Measurements from ENCODE around the gene TCP10L. TPM values are rescaled to one million over a fixed set of nuclear protein-coding genes. Genes with fewer than 3 reads are reported as not detected.
"Not testable (repeated sequence)": the region's sequence is repeated elsewhere in the genome, so short reads cannot be mapped to it uniquely, and the experiment has no call there.

Gene TCP10L
- polyA plus RNA-seq (2012; ENCODE audit: missing spikeins), result 0.42 TPM

- TF ChIP-seq POLR2A (IDR thresholded peaks at IDR 0.05; ENCODE audit: low read depth, low read length) (no peak), POLR2AphosphoS5 (IDR thresholded peaks at IDR 0.05; ENCODE audit: low read depth, low read length) (no peak), TAF1 (IDR thresholded peaks at IDR 0.05; ENCODE audit: borderline replicate concordance, low read depth, low read length) (no peak)
- FAIRE-seq (no peak), DNase-seq (ENCODE audit: insufficient read length) (no peak)
These were observed at the start of gene TCP10L for GRCh38 chr21:32585042-32585710. TCP10L (minus strand) TSS chr21:32585523; CDS start chr21:32584304, 1,219 bp downstream.

GRCh38 chr21:32626621-32627196 is 41.4 kb upstream of the TCP10L start:
- DNase-seq (ENCODE audit: insufficient read length), result no peak
- FAIRE-seq, result no peak
- no peak for TF ChIP-seq POLR2AphosphoS5 (IDR thresholded peaks at IDR 0.05; ENCODE audit: low read depth, low read length)
- no peak for TF ChIP-seq TAF1 (IDR thresholded peaks at IDR 0.05; ENCODE audit: borderline replicate concordance, low read depth, low read length)
- TF ChIP-seq POLR2A (IDR thresholded peaks at IDR 0.05; ENCODE audit: low read depth, low read length), result no peak

- not testable (repeated sequence) for FAIRE-seq; DNase-seq (ENCODE audit: insufficient read length)
These were observed 32.9 kb upstream of the TCP10L start for GRCh38 chr21:32618218-32618617.

GRCh38 chr21:32613436-32614043 is 28.2 kb upstream of the TCP10L start:
- no peak for FAIRE-seq
- no peak for DNase-seq (ENCODE audit: insufficient read length)
- TF ChIP-seq POLR2AphosphoS5 (IDR thresholded peaks at IDR 0.05; ENCODE audit: low read depth, low read length) (no peak), POLR2A (IDR thresholded peaks at IDR 0.05; ENCODE audit: low read depth, low read length) (no peak), TAF1 (IDR thresholded peaks at IDR 0.05; ENCODE audit: borderline replicate concordance, low read depth, low read length) (no peak)

- no peak for FAIRE-seq
- TF ChIP-seq TAF1 (IDR thresholded peaks at IDR 0.05; ENCODE audit: borderline replicate concordance, low read depth, low read length) (no peak), POLR2AphosphoS5 (IDR thresholded peaks at IDR 0.05; ENCODE audit: low read depth, low read length) (no peak), POLR2A (IDR thresholded peaks at IDR 0.05; ENCODE audit: low read depth, low read length) (no peak)
- no peak for DNase-seq (ENCODE audit: insufficient read length)
These were observed 27.6 kb upstream of the TCP10L start for GRCh38 chr21:32612999-32613337.

GRCh38 chr21:32612075-32612998 is 27.0 kb upstream of the TCP10L start, which contains the start of gene CFAP298:
CFAP298 (minus strand) TSS chr21:32612377; CDS start chr21:32612243, 134 bp downstream.
- FAIRE-seq (peak; percentile 94), DNase-seq (ENCODE audit: insufficient read length) (peak; percentile 75)
- peak; percentile 48; the same call in 1 of the 2 replicates for TF ChIP-seq POLR2A (IDR thresholded peaks at IDR 0.05; ENCODE audit: low read depth, low read length)
- TF ChIP-seq TAF1 (IDR thresholded peaks at IDR 0.05; ENCODE audit: borderline replicate concordance, low read depth, low read length), result no peak; the same call in 1 of the 2 replicates
- TF ChIP-seq POLR2AphosphoS5 (IDR thresholded peaks at IDR 0.05; ENCODE audit: low read depth, low read length), result peak; percentile 68

- FAIRE-seq (peak; percentile 50), DNase-seq (ENCODE audit: insufficient read length) (peak; percentile 47)
- TF ChIP-seq POLR2AphosphoS5 (IDR thresholded peaks at IDR 0.05; ENCODE audit: low read depth, low read length) (no peak), POLR2A (IDR thresholded peaks at IDR 0.05; ENCODE audit: low read depth, low read length) (no peak), TAF1 (IDR thresholded peaks at IDR 0.05; ENCODE audit: borderline replicate concordance, low read depth, low read length) (no peak)
These were observed 26.2 kb upstream of the TCP10L start for GRCh38 chr21:32611471-32611997.

GRCh38 chr21:32610940-32611339 is 25.6 kb upstream of the TCP10L start:
- not testable (repeated sequence) for FAIRE-seq; DNase-seq (ENCODE audit: insufficient read length)

GRCh38 chr21:32608851-32609250 is 23.5 kb upstream of the TCP10L start:
- no peak for TF ChIP-seq POLR2AphosphoS5 (IDR thresholded peaks at IDR 0.05; ENCODE audit: low read depth, low read length)
- TF ChIP-seq POLR2A (IDR thresholded peaks at IDR 0.05; ENCODE audit: low read depth, low read length), result no peak
- TF ChIP-seq TAF1 (IDR thresholded peaks at IDR 0.05; ENCODE audit: borderline replicate concordance, low read depth, low read length), result no peak
- no peak for DNase-seq (ENCODE audit: insufficient read length)
- no peak for FAIRE-seq

GRCh38 chr21:32605469-32605868 is 20.1 kb upstream of the TCP10L start:
- TF ChIP-seq TAF1 (IDR thresholded peaks at IDR 0.05; ENCODE audit: borderline replicate concordance, low read depth, low read length) (no peak), POLR2A (IDR thresholded peaks at IDR 0.05; ENCODE audit: low read depth, low read length) (no peak), POLR2AphosphoS5 (IDR thresholded peaks at IDR 0.05; ENCODE audit: low read depth, low read length) (no peak)
- no peak for DNase-seq (ENCODE audit: insufficient read length)
- no peak for FAIRE-seq

GRCh38 chr21:32604464-32604863 is 19.1 kb upstream of the TCP10L start:
- no peak for DNase-seq (ENCODE audit: insufficient read length)
- no peak for TF ChIP-seq TAF1 (IDR thresholded peaks at IDR 0.05; ENCODE audit: borderline replicate concordance, low read depth, low read length)
- no peak for FAIRE-seq
